HCT116 (cell line): ENCODE results near the gene CUEDC1. TPM values are rescaled to one million over a fixed set of nuclear protein-coding genes. Genes with fewer than 3 reads are reported as not detected.

Source experiments
- ATAC-seq: fragments of 200-7000 bp; cut with Tn5 transposase; 2 replicates; pipeline ENCODE4 v1.9.1; 2020; ENCODE audit warnings: mild to moderate bottlenecking, moderate library complexity
- BruUV-seq: library from RNA; stranded (reverse); fragments of 400-500 nt; replicated peaks from 2 replicates; lab custom pipeline; 2021; lab: Mats Ljungman, UMichigan
- CTCF ChIA-PET: fragments of 300-600 bp; sonication (Branson Sonifier 250); formaldehyde crosslinking; loops from one replicate; lab custom pipeline; 2021; ENCODE audit warnings: antibody characterized with exemption; lab: Charles Lee
- POLR2A ChIA-PET: fragments of 300-600, 350-600 bp; sonication (Branson Sonifier 250); formaldehyde crosslinking; loops from one replicate; lab custom pipeline; 2021; ENCODE audit warnings: antibody characterized with exemption; lab: Charles Lee
- RAD21 ChIA-PET, 2 experiments: fragments of 300-600 bp; sonication (Branson Sonifier 250); formaldehyde crosslinking; loops; one replicate each; lab custom pipeline; 2023; ENCODE audit warnings: low total read pairs in 2 of 2; ENCODE audit not compliant: uncharacterized antibody in 2 of 2, unreplicated experiment in 2 of 2, low non-redundant PET in 1 of 2; lab: Charles Lee
- DNase-seq: peaks from one replicate; pipeline ENCODE4 v3.0.0-alpha.2; 2010; ENCODE audit warnings: low read depth, low spot score
- H2AFZ ChIP-seq: fragments of 200-600 bp; shearing (Covaris generic), sonication (generic); 2 replicates; pipeline ENCODE4 v1.6.1; 2017; ENCODE audit warnings: low read depth, mixed run types, mixed read lengths, antibody characterized with exemption, low read length; ENCODE audit not compliant: poor library complexity, severe bottlenecking
- H3K27ac ChIP-seq: 2 replicates; pipeline ENCODE4 v1.5.1; 2012; ENCODE audit warnings: low read depth, low read length
- H3K27me3 ChIP-seq: fragments of 200-600 bp; sonication (generic); 2 replicates; pipeline ENCODE4 v1.6.1; 2016; ENCODE audit warnings: mixed run types, low read length, mixed read lengths; ENCODE audit not compliant: insufficient read depth
- H3K36me3 ChIP-seq, 2 experiments: fragments of 200-500 bp in 1 of 2; fragments of 200-600 bp in 1 of 2; sonication (Bioruptor generic) in 1 of 2; sonication (generic) in 1 of 2; 2 replicates each; pipeline versions ENCODE4 v1.5.1 to v1.6.1; 2014 to 2016; ENCODE audit warnings: low read length in 2 of 2, inconsistent platforms in 1 of 2, mixed read lengths in 1 of 2, mixed run types in 1 of 2; ENCODE audit not compliant: insufficient read depth in 2 of 2, control insufficient read depth in 1 of 2
- H3K4me1 ChIP-seq, 2 experiments: fragments of 200-600 bp in 1 of 2; sonication (generic) in 1 of 2; 2 replicates each; pipeline versions ENCODE4 v1.5.1 to v1.6.1; 2012 to 2017; ENCODE audit warnings: low read length in 2 of 2, inconsistent platforms in 1 of 2, mild to moderate bottlenecking in 1 of 2, mixed read lengths in 1 of 2, mixed run types in 1 of 2, moderate library complexity in 1 of 2; ENCODE audit not compliant: insufficient read depth in 2 of 2, control insufficient read depth in 1 of 2
- H3K4me2 ChIP-seq: fragments of 200-600 bp; sonication (generic); 2 replicates; pipeline ENCODE4 v1.6.1; 2017; ENCODE audit warnings: mixed run types, low read length, mixed read lengths
- H3K4me3 ChIP-seq, 2 experiments: fragments of 200-600 bp in 1 of 2; sonication (generic) in 1 of 2; replicated peaks in 1 of 2; 2 replicates each; pipeline ENCODE4 v1.5.1; 2011 to 2016; ENCODE audit warnings: low read length in 2 of 2, control low read depth in 1 of 2, low read depth in 1 of 2, mild to moderate bottlenecking in 1 of 2, mixed read lengths in 1 of 2, mixed run types in 1 of 2
- H3K79me2 ChIP-seq: fragments of 200-600 bp; sonication (generic); 2 replicates; pipeline ENCODE4 v1.6.1; 2017; ENCODE audit warnings: mild to moderate bottlenecking, mixed run types, low read length, moderate library complexity, mixed read lengths; ENCODE audit not compliant: insufficient read depth
- H3K9ac ChIP-seq: fragments of 200-600 bp; sonication (generic); 2 replicates; pipeline ENCODE4 v1.6.1; 2016; ENCODE audit warnings: low read length, mixed read lengths
- H3K9me2 ChIP-seq: fragments of 200-600 bp; sonication (generic), shearing (Covaris generic); 2 replicates; pipeline ENCODE4 v1.6.1; 2017; ENCODE audit warnings: mixed run types, mild to moderate bottlenecking, moderate library complexity; ENCODE audit not compliant: insufficient read depth
- H3K9me3 ChIP-seq, 2 experiments: fragments of 200-500 bp in 1 of 2; fragments of 200-600 bp in 1 of 2; sonication (Bioruptor generic) in 1 of 2; sonication (generic) in 1 of 2; 2 replicates each; pipeline ENCODE4 v1.6.1; 2014 to 2017; ENCODE audit warnings: low read length in 2 of 2, mixed read lengths in 2 of 2, inconsistent platforms in 1 of 2, low read depth in 1 of 2, mild to moderate bottlenecking in 1 of 2, mixed run types in 1 of 2, moderate library complexity in 1 of 2; ENCODE audit not compliant: control insufficient read depth in 1 of 2, insufficient read depth in 1 of 2
- H4K20me1 ChIP-seq: fragments of 200-600 bp; sonication (generic), shearing (Covaris generic); 2 replicates; pipeline ENCODE4 v1.6.1; 2017; ENCODE audit warnings: mixed run types, mild to moderate bottlenecking, moderate library complexity; ENCODE audit not compliant: insufficient read depth
- POLR2AphosphoS5 ChIP-seq: IDR thresholded peaks from 2 replicates; pipeline ENCODE4 v1.6.1; 2011; ENCODE audit warnings: mild to moderate bottlenecking, low read depth, low read length, moderate library complexity
- SP1 ChIP-seq: IDR thresholded peaks from 2 replicates; pipeline ENCODE4 v1.6.1; 2012; ENCODE audit warnings: low read depth
- intact Hi-C: fragments of 100-400 bp; cut with micrococcal nuclease; formaldehyde crosslinking; loops from 2 replicates; pipeline ENCODE4 v1.10.0; 2022
- total RNA-seq: library from RNA; stranded (reverse); gene quantifications from one replicate; pipeline ENCODE4 v1.2.1, GENCODE V29; 2021; ENCODE audit not compliant: unreplicated experiment
- TF ChIP-seq, protein P1 (sequence below): IDR thresholded peaks from 2 replicates; pipeline ENCODE4 v1.6.1; 2012; ENCODE audit warnings: low read depth

Gene CUEDC1
- total RNA-seq, 1 experiment from 2014 or later, result 60.2 TPM

DNA sequence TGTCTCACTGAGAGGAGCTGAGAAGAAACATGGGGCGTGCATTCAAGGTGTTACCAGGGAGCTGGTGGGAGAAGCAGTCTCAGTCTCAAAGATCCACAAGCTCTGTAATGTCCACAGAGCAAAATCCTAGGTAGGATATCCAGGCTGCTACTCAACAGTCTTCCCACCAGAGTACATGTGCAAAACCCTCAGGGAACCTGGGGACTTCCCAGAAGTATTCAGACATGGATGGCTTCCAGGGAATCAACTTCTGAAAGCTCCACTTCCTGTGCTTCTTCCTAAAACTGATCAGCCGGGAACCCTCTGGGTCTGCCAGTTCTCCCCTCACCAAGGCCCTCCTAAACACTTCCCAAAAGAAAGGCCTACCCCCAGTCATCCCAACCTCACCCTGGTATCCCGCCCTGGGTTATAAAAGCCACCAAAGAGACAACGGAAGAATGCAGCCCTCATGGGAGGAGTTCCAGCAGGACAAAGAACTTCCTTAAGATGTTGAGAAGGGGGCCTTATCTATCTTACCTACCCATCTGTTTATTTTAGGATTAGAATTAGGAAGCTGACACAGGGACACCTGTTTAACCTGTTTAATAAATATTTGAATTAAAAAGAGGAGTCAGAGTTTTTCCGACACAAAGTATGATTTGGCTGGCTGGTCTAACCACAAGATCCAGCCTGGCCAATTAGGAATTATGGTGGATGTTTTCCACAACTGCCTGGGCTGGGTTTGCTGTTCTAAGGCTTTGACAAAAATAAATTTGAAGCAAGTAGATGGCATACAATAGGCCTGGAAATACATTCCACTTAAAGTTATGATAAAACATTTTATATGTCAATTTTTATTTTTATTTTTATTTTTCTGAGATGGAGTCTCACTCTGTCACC, 37.0 kb downstream of the CUEDC1 start:
- no TSS peak for BruUV-seq
- no peaks in the 10 kb centered on the region for H4K20me1 ChIP-seq
- H3K79me2 ChIP-seq, result peaks cover 82% of the 10 kb centered on the region
- H2AFZ ChIP-seq, result no peak overlapping the region
- CTCF ChIA-PET, result interaction anchor here (0.8 to 1.3 kb wide), 2 partner anchors 58 to 81 kb away, joined by 3 read pairs; no protein-coding TSS in a partner anchor
- peak overlapping the region; percentile 43 for H3K27ac ChIP-seq
- POLR2A ChIA-PET, result interaction anchor here (2.0 kb wide), 1 partner anchor 15 kb away, joined by 6 read pairs; no protein-coding TSS in a partner anchor
- intact Hi-C loops, result no loop called here
- peak overlapping the region; percentile 15 for H3K9ac ChIP-seq
- H3K36me3 ChIP-seq, result no peaks in the 10 kb centered on the region
- no peaks in the 10 kb centered on the region for H3K27me3 ChIP-seq
- H3K9me2 ChIP-seq, result no peaks in the 10 kb centered on the region
- ATAC-seq (peak; percentile 28), DNase-seq (no peak)
- peaks cover 56 to 81% of the 10 kb centered on the region in 2 experiments for H3K4me1 ChIP-seq
- H3K4me3 ChIP-seq, result no peak overlapping the region
- H3K9me3 ChIP-seq, result no peaks in the 10 kb centered on the region
- peak overlapping the region; percentile 34; the same call in 1 of the 2 replicates for H3K4me2 ChIP-seq
- TF ChIP-seq, protein P1, sequence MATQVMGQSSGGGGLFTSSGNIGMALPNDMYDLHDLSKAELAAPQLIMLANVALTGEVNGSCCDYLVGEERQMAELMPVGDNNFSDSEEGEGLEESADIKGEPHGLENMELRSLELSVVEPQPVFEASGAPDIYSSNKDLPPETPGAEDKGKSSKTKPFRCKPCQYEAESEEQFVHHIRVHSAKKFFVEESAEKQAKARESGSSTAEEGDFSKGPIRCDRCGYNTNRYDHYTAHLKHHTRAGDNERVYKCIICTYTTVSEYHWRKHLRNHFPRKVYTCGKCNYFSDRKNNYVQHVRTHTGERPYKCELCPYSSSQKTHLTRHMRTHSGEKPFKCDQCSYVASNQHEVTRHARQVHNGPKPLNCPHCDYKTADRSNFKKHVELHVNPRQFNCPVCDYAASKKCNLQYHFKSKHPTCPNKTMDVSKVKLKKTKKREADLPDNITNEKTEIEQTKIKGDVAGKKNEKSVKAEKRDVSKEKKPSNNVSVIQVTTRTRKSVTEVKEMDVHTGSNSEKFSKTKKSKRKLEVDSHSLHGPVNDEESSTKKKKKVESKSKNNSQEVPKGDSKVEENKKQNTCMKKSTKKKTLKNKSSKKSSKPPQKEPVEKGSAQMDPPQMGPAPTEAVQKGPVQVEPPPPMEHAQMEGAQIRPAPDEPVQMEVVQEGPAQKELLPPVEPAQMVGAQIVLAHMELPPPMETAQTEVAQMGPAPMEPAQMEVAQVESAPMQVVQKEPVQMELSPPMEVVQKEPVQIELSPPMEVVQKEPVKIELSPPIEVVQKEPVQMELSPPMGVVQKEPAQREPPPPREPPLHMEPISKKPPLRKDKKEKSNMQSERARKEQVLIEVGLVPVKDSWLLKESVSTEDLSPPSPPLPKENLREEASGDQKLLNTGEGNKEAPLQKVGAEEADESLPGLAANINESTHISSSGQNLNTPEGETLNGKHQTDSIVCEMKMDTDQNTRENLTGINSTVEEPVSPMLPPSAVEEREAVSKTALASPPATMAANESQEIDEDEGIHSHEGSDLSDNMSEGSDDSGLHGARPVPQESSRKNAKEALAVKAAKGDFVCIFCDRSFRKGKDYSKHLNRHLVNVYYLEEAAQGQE, result no peak
- TF ChIP-seq SP1, result peak; percentile 22; the same call in 1 of the 2 replicates
- TF ChIP-seq POLR2AphosphoS5, result peak; percentile 9; the same call in 1 of the 2 replicates
- RAD21 ChIA-PET, result interaction anchor here in 1 of 2 experiments (1.0 kb wide), 1 partner anchor 22 kb away, joined by 5 read pairs; no protein-coding TSS in a partner anchor
